ENCODE results near the gene ANAPC13. TPM values are rescaled to one million over a fixed set of nuclear protein-coding genes. Genes with fewer than 3 reads are reported as not detected.

Gene ANAPC13
- total RNA-seq (2014; rRNA removed; shearing (Covaris generic)) (93.5 and 108 TPM in 2 replicates), polyA plus RNA-seq (2016; fragmentation: Nextera tagmentation; extraction: Ambion mirVana) (197 and 201 TPM in 2 replicates)

GRCh38 chr3:134485718-134486576 is at the start of gene ANAPC13, which contains the start of gene CEP63:
TSS of gene ANAPC13 (minus strand) at chr3:134485985. CDS start at chr3:134482904, 3,081 bp downstream.
TSS of gene CEP63 (plus strand) at chr3:134486057. CDS start at chr3:134495321, 9,264 bp downstream.
- Histone ChIP-seq H2AFZ (peak within 1 kb of the TSS; percentile 62), H3K9me3 (ENCODE audit: low read depth) (no peaks in the 10 kb centered on the region), H3K9ac (peak within 1 kb of the TSS; percentile 98), H3K9me2 (ENCODE audit: insufficient read depth) (no peaks in the 10 kb centered on the region), H3K79me2 (ENCODE audit: insufficient read depth) (peaks cover 78% of the 10 kb centered on the region), H3K4me1 (ENCODE audit: insufficient read depth) (peaks cover 50% of the 10 kb centered on the region), H4K20me1 (ENCODE audit: insufficient read depth) (no peaks in the 10 kb centered on the region), H3F3A (ENCODE audit: insufficient read depth) (peaks cover 47% of the 10 kb centered on the region), H3K27me3 (replicated peaks; ENCODE audit: insufficient read depth) (no peaks in the 10 kb centered on the region), H3K36me3 (ENCODE audit: low read depth) (peaks cover 11% of the 10 kb centered on the region; the same call in 1 of the 2 replicates), H3K4me3 (peak within 1 kb of the TSS; percentile 89), H3K4me2 (ENCODE audit: unreplicated experiment) (peak within 1 kb of the TSS; percentile 98), H3K27ac (peak within 1 kb of the TSS; percentile 98)
- DNase-seq, result peak; percentile 99
- WGBS, 2 experiments (ENCODE audit: low coverage in 1 of 2, low lambda C conversion rate in 2 of 2, missing lambda C conversion rate in 2 of 2), result 0 to 1% methylated on average over 60 to 78 of the region's 81 CpGs
- TF ChIP-seq EZH2 (IDR thresholded peaks at IDR 0.05; ENCODE audit: insufficient read depth, poor library complexity, severe bottlenecking) (no peak), EZH2phosphoT487 (IDR thresholded peaks at IDR 0.05; ENCODE audit: insufficient read depth, low read depth) (no peak)
- in situ Hi-C loops (cut with MboI), result loop anchor here (25.0 kb wide), 1 partner anchor 549 kb away; no protein-coding TSS in a partner anchor

- WGBS, 2 experiments (ENCODE audit: low coverage in 1 of 2, low lambda C conversion rate in 2 of 2, missing lambda C conversion rate in 2 of 2), result 96% methylated on average over 4 of the region's 4 CpGs
- Histone ChIP-seq H3F3A (ENCODE audit: insufficient read depth) (no peaks in the 10 kb centered on the region), H3K27me3 (replicated peaks; ENCODE audit: insufficient read depth) (no peaks in the 10 kb centered on the region)
These were observed 49.6 kb upstream of the ANAPC13 start for GRCh38 chr3:134535186-134535970.

GRCh38 chr3:134533493-134533892 is 47.7 kb upstream of the ANAPC13 start:
- H3F3A ChIP-seq (ENCODE audit: insufficient read depth), result no peaks in the 10 kb centered on the region
- H3K36me3 ChIP-seq (ENCODE audit: low read depth), result 0 out of 2 replicates have a peak, but pooled peaks cover 3% of the 10 kb centered on the region
- no peak overlapping the region for H3K9ac ChIP-seq
- no peaks in the 10 kb centered on the region for H3K27me3 ChIP-seq (replicated peaks; ENCODE audit: insufficient read depth)
- no peaks in the 10 kb centered on the region for H3K4me1 ChIP-seq (ENCODE audit: insufficient read depth)
- TF ChIP-seq EZH2phosphoT487 (IDR thresholded peaks at IDR 0.05; ENCODE audit: insufficient read depth, low read depth), result no peak
- no peak for TF ChIP-seq EZH2 (IDR thresholded peaks at IDR 0.05; ENCODE audit: insufficient read depth, poor library complexity, severe bottlenecking)
- H2AFZ ChIP-seq, result no peak overlapping the region
- no peaks in the 10 kb centered on the region for H4K20me1 ChIP-seq (ENCODE audit: insufficient read depth)
- DNase-seq, result no peak
- no peak overlapping the region for H3K27ac ChIP-seq
- in situ Hi-C loops (cut with MboI), result no loop called here
- no peak overlapping the region for H3K4me3 ChIP-seq
- WGBS, 2 experiments (ENCODE audit: low coverage in 1 of 2, low lambda C conversion rate in 2 of 2, missing lambda C conversion rate in 2 of 2), result 94 to 95% methylated on average over 1 of the region's 1 CpG
- H3K9me3 ChIP-seq (ENCODE audit: low read depth), result no peaks in the 10 kb centered on the region
- H3K79me2 ChIP-seq (ENCODE audit: insufficient read depth), result no peaks in the 10 kb centered on the region
- no peak overlapping the region for H3K4me2 ChIP-seq (ENCODE audit: unreplicated experiment)
- H3K9me2 ChIP-seq (ENCODE audit: insufficient read depth), result no peaks in the 10 kb centered on the region

More at GRCh38 chr3:134535186-134535970, 49.6 kb upstream of the ANAPC13 start:
- no peaks in the 10 kb centered on the region for H3K9me3 ChIP-seq (ENCODE audit: low read depth)
- H3K36me3 ChIP-seq (ENCODE audit: low read depth), result 0 out of 2 replicates have a peak, but pooled peaks cover 3% of the 10 kb centered on the region
- no peak overlapping the region for H3K4me2 ChIP-seq (ENCODE audit: unreplicated experiment)
- H3K9ac ChIP-seq, result no peak overlapping the region
- no peak overlapping the region for H3K27ac ChIP-seq
- H4K20me1 ChIP-seq (ENCODE audit: insufficient read depth), result no peaks in the 10 kb centered on the region
- TF ChIP-seq EZH2phosphoT487 (IDR thresholded peaks at IDR 0.05; ENCODE audit: insufficient read depth, low read depth) (no peak), EZH2 (IDR thresholded peaks at IDR 0.05; ENCODE audit: insufficient read depth, poor library complexity, severe bottlenecking) (no peak)
- H2AFZ ChIP-seq, result no peak overlapping the region
- no peaks in the 10 kb centered on the region for H3K4me1 ChIP-seq (ENCODE audit: insufficient read depth)
- H3K4me3 ChIP-seq, result no peak overlapping the region
- in situ Hi-C loops (cut with MboI), result no loop called here
- DNase-seq, result no peak
- no peaks in the 10 kb centered on the region for H3K79me2 ChIP-seq (ENCODE audit: insufficient read depth)
- H3K9me2 ChIP-seq (ENCODE audit: insufficient read depth), result no peaks in the 10 kb centered on the region

- Histone ChIP-seq H3K9me3 (ENCODE audit: low read depth) (no peaks in the 10 kb centered on the region), H4K20me1 (ENCODE audit: insufficient read depth) (no peaks in the 10 kb centered on the region), H3K27ac (no peak overlapping the region), H3K4me1 (ENCODE audit: insufficient read depth) (no peaks in the 10 kb centered on the region), H3K79me2 (ENCODE audit: insufficient read depth) (peaks cover 41% of the 10 kb centered on the region), H3F3A (ENCODE audit: insufficient read depth) (no peaks in the 10 kb centered on the region), H3K9ac (no peak overlapping the region), H3K4me2 (ENCODE audit: unreplicated experiment) (no peak overlapping the region), H3K4me3 (no peak overlapping the region), H3K9me2 (ENCODE audit: insufficient read depth) (no peaks in the 10 kb centered on the region), H3K27me3 (replicated peaks; ENCODE audit: insufficient read depth) (no peaks in the 10 kb centered on the region), H2AFZ (no peak overlapping the region), H3K36me3 (ENCODE audit: low read depth) (no peaks in the 10 kb centered on the region)
- TF ChIP-seq EZH2phosphoT487 (IDR thresholded peaks at IDR 0.05; ENCODE audit: insufficient read depth, low read depth) (no peak), EZH2 (IDR thresholded peaks at IDR 0.05; ENCODE audit: insufficient read depth, poor library complexity, severe bottlenecking) (no peak)
- DNase-seq, result no peak
- WGBS, 2 experiments (ENCODE audit: low coverage in 1 of 2, low lambda C conversion rate in 2 of 2, missing lambda C conversion rate in 2 of 2), result 95 to 97% methylated on average over 7 of the region's 7 CpGs
- in situ Hi-C loops (cut with MboI), result no loop called here
These were observed 41.9 kb upstream of the ANAPC13 start for GRCh38 chr3:134527538-134528186.
